ENCODE data around the gene SIGLEC15. TPM values are rescaled to one million over a fixed set of nuclear protein-coding genes. Genes with fewer than 3 reads are reported as not detected.

Gene SIGLEC15
- total RNA-seq, 2 experiments from 2014 or later = not detected

GRCh38 chr18:45783097-45784075 is 42.1 kb upstream of the SIGLEC15 start:
- no TSS peak for BruUV-seq (replicated peaks)
- H3K4me2 ChIP-seq (ENCODE audit: low read length) = no peak overlapping the region
- no peaks in the 10 kb centered on the region for H3K9me2 ChIP-seq (ENCODE audit: insufficient read depth, low read length)
- H3K79me2 ChIP-seq (ENCODE audit: insufficient read depth, low read depth, low read length) = no peaks in the 10 kb centered on the region
- DNase-seq (ENCODE audit: low spot score) = no peak
- H3K36me3 ChIP-seq (ENCODE audit: insufficient read depth, low read length) = no peaks in the 10 kb centered on the region
- no peaks in the 10 kb centered on the region for H3K9me3 ChIP-seq (ENCODE audit: low read length)
- no peak overlapping the region for H3K27ac ChIP-seq (ENCODE audit: low read depth, low read length, poor library complexity, severe bottlenecking)
- intact Hi-C loops (cut with micrococcal nuclease; ENCODE audit: unreplicated experiment) = no loop called here
- H4K20me1 ChIP-seq (ENCODE audit: insufficient read depth, low read length) = no peaks in the 10 kb centered on the region
- no peak overlapping the region for H3K4me3 ChIP-seq (ENCODE audit: low read depth, low read length, poor library complexity, severe bottlenecking)
- ChIA-PET CTCF (ENCODE audit: unreplicated experiment) (no interaction called here), POLR2A (no interaction called here)
- H3K4me1 ChIP-seq (ENCODE audit: insufficient read depth, low read length, poor library complexity, severe bottlenecking) = no peaks in the 10 kb centered on the region
- H2AFZ ChIP-seq (ENCODE audit: low read length) = no peak overlapping the region
- TF ChIP-seq, protein P1, sequence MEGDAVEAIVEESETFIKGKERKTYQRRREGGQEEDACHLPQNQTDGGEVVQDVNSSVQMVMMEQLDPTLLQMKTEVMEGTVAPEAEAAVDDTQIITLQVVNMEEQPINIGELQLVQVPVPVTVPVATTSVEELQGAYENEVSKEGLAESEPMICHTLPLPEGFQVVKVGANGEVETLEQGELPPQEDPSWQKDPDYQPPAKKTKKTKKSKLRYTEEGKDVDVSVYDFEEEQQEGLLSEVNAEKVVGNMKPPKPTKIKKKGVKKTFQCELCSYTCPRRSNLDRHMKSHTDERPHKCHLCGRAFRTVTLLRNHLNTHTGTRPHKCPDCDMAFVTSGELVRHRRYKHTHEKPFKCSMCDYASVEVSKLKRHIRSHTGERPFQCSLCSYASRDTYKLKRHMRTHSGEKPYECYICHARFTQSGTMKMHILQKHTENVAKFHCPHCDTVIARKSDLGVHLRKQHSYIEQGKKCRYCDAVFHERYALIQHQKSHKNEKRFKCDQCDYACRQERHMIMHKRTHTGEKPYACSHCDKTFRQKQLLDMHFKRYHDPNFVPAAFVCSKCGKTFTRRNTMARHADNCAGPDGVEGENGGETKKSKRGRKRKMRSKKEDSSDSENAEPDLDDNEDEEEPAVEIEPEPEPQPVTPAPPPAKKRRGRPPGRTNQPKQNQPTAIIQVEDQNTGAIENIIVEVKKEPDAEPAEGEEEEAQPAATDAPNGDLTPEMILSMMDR (conservative IDR thresholded peaks at IDR 0.05; ENCODE audit: low read length) = no peak
- no peak for TF ChIP-seq EZH2phosphoT487 (IDR thresholded peaks at IDR 0.05; ENCODE audit: borderline replicate concordance, low read depth, low read length)

- no peak for DNase-seq (ENCODE audit: low spot score)
- intact Hi-C loops (cut with micrococcal nuclease; ENCODE audit: unreplicated experiment) = no loop called here
- TF ChIP-seq, protein P1 (conservative IDR thresholded peaks at IDR 0.05; ENCODE audit: low read length) = no peak
- TF ChIP-seq EZH2phosphoT487 (IDR thresholded peaks at IDR 0.05; ENCODE audit: borderline replicate concordance, low read depth, low read length) = no peak
- no peaks in the 10 kb centered on the region for H3K4me1 ChIP-seq (ENCODE audit: insufficient read depth, low read length, poor library complexity, severe bottlenecking)
- CTCF ChIA-PET (ENCODE audit: unreplicated experiment) = no interaction called here
- no peak overlapping the region for H3K4me3 ChIP-seq (ENCODE audit: low read depth, low read length, poor library complexity, severe bottlenecking)
- H3K27ac ChIP-seq (ENCODE audit: low read depth, low read length, poor library complexity, severe bottlenecking) = no peak overlapping the region
- no peaks in the 10 kb centered on the region for H3K79me2 ChIP-seq (ENCODE audit: insufficient read depth, low read depth, low read length)
- no peaks in the 10 kb centered on the region for H3K9me3 ChIP-seq (ENCODE audit: low read length)
- POLR2A ChIA-PET = no interaction called here
- no peak overlapping the region for H2AFZ ChIP-seq (ENCODE audit: low read length)
- H4K20me1 ChIP-seq (ENCODE audit: insufficient read depth, low read length) = no peaks in the 10 kb centered on the region
- H3K4me2 ChIP-seq (ENCODE audit: low read length) = no peak overlapping the region
- no peaks in the 10 kb centered on the region for H3K36me3 ChIP-seq (ENCODE audit: insufficient read depth, low read length)
- H3K9me2 ChIP-seq (ENCODE audit: insufficient read depth, low read length) = no peaks in the 10 kb centered on the region
- BruUV-seq (replicated peaks) = no TSS peak
Measured at GRCh38 chr18:45785134-45785533, 40.3 kb upstream of the SIGLEC15 start.

GRCh38 chr18:45786941-45787340 is 38.5 kb upstream of the SIGLEC15 start:
- no peak overlapping the region for H3K27ac ChIP-seq (ENCODE audit: low read depth, low read length, poor library complexity, severe bottlenecking)
- H2AFZ ChIP-seq (ENCODE audit: low read length) = no peak overlapping the region
- POLR2A ChIA-PET = no interaction called here
- H3K4me3 ChIP-seq (ENCODE audit: low read depth, low read length, poor library complexity, severe bottlenecking) = no peak overlapping the region
- CTCF ChIA-PET (ENCODE audit: unreplicated experiment) = no interaction called here
- intact Hi-C loops (cut with micrococcal nuclease; ENCODE audit: unreplicated experiment) = no loop called here
- H3K79me2 ChIP-seq (ENCODE audit: insufficient read depth, low read depth, low read length) = no peaks in the 10 kb centered on the region
- DNase-seq (ENCODE audit: low spot score) = no peak
- no peaks in the 10 kb centered on the region for H3K9me3 ChIP-seq (ENCODE audit: low read length)
- H4K20me1 ChIP-seq (ENCODE audit: insufficient read depth, low read length) = no peaks in the 10 kb centered on the region
- TF ChIP-seq EZH2phosphoT487 (IDR thresholded peaks at IDR 0.05; ENCODE audit: borderline replicate concordance, low read depth, low read length) = no peak
- TF ChIP-seq, protein P1 (conservative IDR thresholded peaks at IDR 0.05; ENCODE audit: low read length) = no peak
- no peaks in the 10 kb centered on the region for H3K4me1 ChIP-seq (ENCODE audit: insufficient read depth, low read length, poor library complexity, severe bottlenecking)
- H3K36me3 ChIP-seq (ENCODE audit: insufficient read depth, low read length) = no peaks in the 10 kb centered on the region
- no TSS peak for BruUV-seq (replicated peaks)
- H3K4me2 ChIP-seq (ENCODE audit: low read length) = no peak overlapping the region
- no peaks in the 10 kb centered on the region for H3K9me2 ChIP-seq (ENCODE audit: insufficient read depth, low read length)
